Measurements from ENCODE around the gene MYO18B. TPM values are rescaled to one million over a fixed set of nuclear protein-coding genes. Genes with fewer than 3 reads are reported as not detected.

MYO18B gene
- total RNA-seq, 1 donor from 2014 or later: 1.9 TPM

DNA sequence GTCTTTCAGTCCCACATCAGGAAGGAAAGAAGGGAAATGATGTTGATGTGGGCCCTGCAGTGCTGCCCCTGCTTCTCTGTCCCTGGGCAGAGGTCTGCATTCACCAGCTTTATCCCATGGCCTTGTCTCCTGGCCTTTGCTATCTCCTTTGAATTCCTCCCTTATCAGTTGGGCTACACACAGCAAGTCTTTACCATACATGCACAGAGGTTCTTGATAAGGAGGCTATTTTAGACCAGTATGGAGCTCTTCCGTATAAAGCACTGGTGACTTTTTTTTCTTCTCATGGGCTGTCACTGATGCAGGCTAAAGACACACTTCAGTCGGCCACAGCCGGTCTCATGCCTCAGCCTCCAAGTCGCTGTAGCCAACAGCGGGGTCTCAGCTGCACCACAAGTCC is 20.2 kb downstream of the MYO18B start:
- peaks cover 13% of the 10 kb centered on the region for H3K9me3 Mint-ChIP-seq (ENCODE audit: low read depth)
- H3K27me3 Mint-ChIP-seq: peaks cover 7% of the 10 kb centered on the region
- H3K27ac Mint-ChIP-seq: no peak overlapping the region
- no peak for DNase-seq (ENCODE audit: low spot score, unreplicated experiment)
- peaks cover 3% of the 10 kb centered on the region for H3K36me3 Mint-ChIP-seq (ENCODE audit: insufficient read depth)
- H3K4me1 Mint-ChIP-seq (ENCODE audit: low read depth): peaks cover 6% of the 10 kb centered on the region
- TF ChIP-seq, protein P1, sequence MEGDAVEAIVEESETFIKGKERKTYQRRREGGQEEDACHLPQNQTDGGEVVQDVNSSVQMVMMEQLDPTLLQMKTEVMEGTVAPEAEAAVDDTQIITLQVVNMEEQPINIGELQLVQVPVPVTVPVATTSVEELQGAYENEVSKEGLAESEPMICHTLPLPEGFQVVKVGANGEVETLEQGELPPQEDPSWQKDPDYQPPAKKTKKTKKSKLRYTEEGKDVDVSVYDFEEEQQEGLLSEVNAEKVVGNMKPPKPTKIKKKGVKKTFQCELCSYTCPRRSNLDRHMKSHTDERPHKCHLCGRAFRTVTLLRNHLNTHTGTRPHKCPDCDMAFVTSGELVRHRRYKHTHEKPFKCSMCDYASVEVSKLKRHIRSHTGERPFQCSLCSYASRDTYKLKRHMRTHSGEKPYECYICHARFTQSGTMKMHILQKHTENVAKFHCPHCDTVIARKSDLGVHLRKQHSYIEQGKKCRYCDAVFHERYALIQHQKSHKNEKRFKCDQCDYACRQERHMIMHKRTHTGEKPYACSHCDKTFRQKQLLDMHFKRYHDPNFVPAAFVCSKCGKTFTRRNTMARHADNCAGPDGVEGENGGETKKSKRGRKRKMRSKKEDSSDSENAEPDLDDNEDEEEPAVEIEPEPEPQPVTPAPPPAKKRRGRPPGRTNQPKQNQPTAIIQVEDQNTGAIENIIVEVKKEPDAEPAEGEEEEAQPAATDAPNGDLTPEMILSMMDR (IDR thresholded peaks at IDR 0.05; ENCODE audit: unreplicated experiment): no peak
- H3K4me3 Mint-ChIP-seq (ENCODE audit: low read depth): no peak overlapping the region

DNA sequence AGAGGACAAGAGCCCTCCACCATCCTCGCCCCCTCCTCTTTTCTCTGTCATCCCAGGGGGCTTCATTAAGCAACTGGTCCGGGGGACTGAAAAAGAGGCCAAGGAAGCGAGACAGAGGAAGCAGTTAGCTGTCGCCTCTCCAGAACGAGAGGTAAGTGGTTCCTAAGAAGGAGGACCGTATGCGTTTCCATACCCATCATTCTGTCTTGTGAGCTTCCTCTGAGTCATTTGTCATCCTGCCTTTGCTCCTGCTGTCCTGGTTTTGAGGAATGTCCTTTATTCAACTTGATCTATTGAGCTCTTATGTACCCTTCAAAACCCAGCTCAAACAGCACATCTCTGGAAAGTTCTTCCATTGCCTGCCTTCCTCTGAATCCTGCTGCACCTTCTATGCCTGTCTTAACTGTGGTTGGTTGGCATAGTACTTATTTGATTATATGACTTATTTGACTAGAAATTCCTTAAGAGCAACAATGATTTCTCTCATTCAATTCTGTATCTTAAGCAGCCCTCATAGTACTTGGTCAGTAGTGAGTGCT is 21.3 kb downstream of the MYO18B start:
- peaks cover 7% of the 10 kb centered on the region for H3K27me3 Mint-ChIP-seq
- no peak overlapping the region for H3K4me3 Mint-ChIP-seq (ENCODE audit: low read depth)
- no peak for DNase-seq (ENCODE audit: low spot score, unreplicated experiment)
- TF ChIP-seq, protein P1 (IDR thresholded peaks at IDR 0.05; ENCODE audit: unreplicated experiment): no peak
- peaks cover 3% of the 10 kb centered on the region for H3K36me3 Mint-ChIP-seq (ENCODE audit: insufficient read depth)
- peaks cover 13% of the 10 kb centered on the region for H3K9me3 Mint-ChIP-seq (ENCODE audit: low read depth)
- peaks cover 6% of the 10 kb centered on the region for H3K4me1 Mint-ChIP-seq (ENCODE audit: low read depth)
- no peak overlapping the region for H3K27ac Mint-ChIP-seq

DNA sequence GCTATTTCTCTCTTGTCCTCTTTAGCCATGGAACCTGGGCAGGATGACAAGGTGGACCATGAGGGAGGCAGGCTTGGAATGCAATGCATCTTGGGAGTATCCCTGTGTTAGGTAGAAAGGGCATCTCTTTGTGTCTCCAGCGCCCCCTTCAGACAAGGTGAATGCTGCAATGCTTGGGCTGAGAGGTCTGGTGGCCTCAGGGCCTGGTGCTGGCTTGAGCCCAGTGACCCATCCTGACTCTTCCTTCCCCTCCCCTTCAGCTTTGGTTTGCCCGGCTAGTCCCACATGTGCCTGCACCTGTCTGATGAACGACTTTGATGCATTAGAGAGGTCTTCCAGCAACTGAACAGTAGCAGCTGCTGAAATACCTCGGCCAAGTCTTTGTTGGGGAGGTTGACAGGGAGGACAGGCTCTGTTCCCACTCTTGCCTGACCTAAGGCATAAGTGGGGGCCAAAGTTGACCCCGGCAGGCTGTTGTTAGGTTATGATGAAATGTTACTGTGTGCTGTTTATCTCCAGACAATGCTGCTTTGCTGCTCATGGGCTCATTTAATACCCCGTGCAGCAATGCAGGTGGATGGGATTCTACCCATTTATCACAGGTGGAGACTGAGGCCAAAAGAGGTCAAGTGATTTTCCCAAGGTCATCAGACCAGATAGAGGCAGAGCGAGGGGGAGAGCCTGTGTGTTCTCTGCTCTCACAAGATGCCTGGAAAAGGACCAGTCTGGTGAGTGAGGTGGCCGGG is 22.5 kb downstream of the MYO18B start:
- DNase-seq (ENCODE audit: low spot score, unreplicated experiment): no peak
- peaks cover 14% of the 10 kb centered on the region for H3K27me3 Mint-ChIP-seq
- H3K4me1 Mint-ChIP-seq (ENCODE audit: low read depth): peaks cover 6% of the 10 kb centered on the region
- no peak overlapping the region for H3K4me3 Mint-ChIP-seq (ENCODE audit: low read depth)
- H3K36me3 Mint-ChIP-seq (ENCODE audit: insufficient read depth): peaks cover 3% of the 10 kb centered on the region
- H3K9me3 Mint-ChIP-seq (ENCODE audit: low read depth): peaks cover 13% of the 10 kb centered on the region
- H3K27ac Mint-ChIP-seq: no peak overlapping the region
- TF ChIP-seq, protein P1 (IDR thresholded peaks at IDR 0.05; ENCODE audit: unreplicated experiment): no peak

DNA sequence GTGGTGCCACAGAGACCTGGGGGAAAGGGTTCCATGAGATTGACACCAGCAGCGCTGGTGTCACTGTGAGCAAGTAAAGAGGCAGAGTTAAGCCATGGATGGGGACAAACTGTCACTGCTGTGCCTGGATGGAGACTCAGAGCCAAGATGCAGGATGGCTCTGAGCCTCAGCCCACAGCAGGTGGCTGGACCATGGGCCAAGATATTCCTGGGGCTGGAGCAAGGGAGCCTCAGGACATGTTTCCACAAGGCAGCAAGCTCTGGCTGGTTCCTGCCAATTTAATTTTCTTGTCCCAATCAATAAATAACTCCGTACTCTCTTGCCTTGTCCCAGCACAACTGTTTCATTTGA is 23.0 kb downstream of the MYO18B start:
- H3K36me3 Mint-ChIP-seq (ENCODE audit: insufficient read depth): peaks cover 3% of the 10 kb centered on the region
- no peak overlapping the region for H3K4me3 Mint-ChIP-seq (ENCODE audit: low read depth)
- DNase-seq (ENCODE audit: low spot score, unreplicated experiment): no peak
- peaks cover 6% of the 10 kb centered on the region for H3K4me1 Mint-ChIP-seq (ENCODE audit: low read depth)
- peaks cover 20% of the 10 kb centered on the region for H3K27me3 Mint-ChIP-seq
- TF ChIP-seq, protein P1 (IDR thresholded peaks at IDR 0.05; ENCODE audit: unreplicated experiment): no peak
- H3K27ac Mint-ChIP-seq: no peak overlapping the region
- peaks cover 13% of the 10 kb centered on the region for H3K9me3 Mint-ChIP-seq (ENCODE audit: low read depth)

DNA sequence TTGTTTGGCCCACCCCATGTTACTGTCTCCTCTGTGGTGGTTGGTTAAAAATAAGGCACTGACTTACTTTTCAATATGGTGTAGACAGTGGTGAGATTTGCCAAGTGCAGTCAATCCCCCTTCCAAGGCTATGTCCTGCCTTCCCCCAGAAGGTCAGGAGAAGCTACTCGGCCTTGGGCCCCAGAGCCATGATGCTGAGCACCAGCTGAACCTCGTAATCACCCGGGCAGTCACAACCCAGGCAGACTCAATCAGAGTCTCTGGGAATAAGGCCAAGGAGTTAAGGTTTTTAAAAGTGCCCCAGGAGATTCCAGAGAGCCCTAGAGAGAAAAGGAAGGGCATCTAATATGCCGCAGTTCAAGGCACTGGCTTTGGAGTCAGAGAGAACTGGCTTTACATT is 23.8 kb downstream of the MYO18B start:
- Mint-ChIP-seq H3K27ac (no peak overlapping the region), H3K9me3 (ENCODE audit: low read depth) (peaks cover 13% of the 10 kb centered on the region), H3K4me1 (ENCODE audit: low read depth) (peaks cover 6% of the 10 kb centered on the region), H3K27me3 (peaks cover 25% of the 10 kb centered on the region), H3K4me3 (ENCODE audit: low read depth) (no peak overlapping the region), H3K36me3 (ENCODE audit: insufficient read depth) (peaks cover 3% of the 10 kb centered on the region)
- DNase-seq (ENCODE audit: low spot score, unreplicated experiment): no peak
- TF ChIP-seq, protein P1 (IDR thresholded peaks at IDR 0.05; ENCODE audit: unreplicated experiment): no peak

All from progenitor cell of endocrine pancreas (in vitro differentiated cells).